ENCODE data around the gene TUBA8. TPM values are rescaled to one million over a fixed set of nuclear protein-coding genes. Genes with fewer than 3 reads are reported as not detected.

TUBA8 gene
- total and polyA plus RNA-seq, 9 donors, result 0.92 to 4.2 (median 1.9) TPM; not detected in 1

DNA sequence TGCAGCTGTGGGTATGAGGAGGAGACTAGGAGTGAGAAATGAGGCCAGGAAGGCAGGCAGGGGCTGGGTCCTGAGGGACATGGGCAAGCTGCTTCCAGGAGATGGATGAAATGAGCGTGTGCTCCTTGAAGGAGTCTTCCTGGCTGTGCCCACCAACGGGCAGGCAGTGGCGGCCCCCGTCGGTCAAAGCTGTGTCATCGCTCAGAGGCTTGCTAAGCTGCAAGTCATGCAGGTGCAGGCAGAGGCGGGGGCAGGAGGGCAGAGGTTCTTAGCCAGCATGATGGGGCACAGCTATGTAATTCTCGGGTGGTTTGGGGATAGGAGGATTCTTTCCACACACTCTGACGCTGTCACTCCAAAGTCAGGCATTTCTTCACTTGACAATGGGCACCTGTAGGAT, 45.4 kb upstream of the TUBA8 start:
- intact Hi-C loops (cut with DNase I), result no loop called here
- peak in 1 of 5 donors; percentile 29 for DNase-seq
- 73 to 78% (median 78%) methylated on average over 9 of the region's 9 CpGs for WGBS, 3 donors
- Histone ChIP-seq H3K27ac (no peak overlapping the region), H3K4me3 (no peak overlapping the region), H3K36me3 (no peaks in the 10 kb centered on the region), H3K9me3 (no peaks in the 10 kb centered on the region), H3K27me3 (no peaks in the 10 kb centered on the region), H3K4me1 (ENCODE audit: insufficient read depth) (peaks cover 3% of the 10 kb centered on the region)
- no peak for TF ChIP-seq POLR2A (IDR thresholded peaks at IDR 0.05)
- no peak for TF ChIP-seq EP300 (IDR thresholded peaks at IDR 0.05)
- TF ChIP-seq, protein P1, sequence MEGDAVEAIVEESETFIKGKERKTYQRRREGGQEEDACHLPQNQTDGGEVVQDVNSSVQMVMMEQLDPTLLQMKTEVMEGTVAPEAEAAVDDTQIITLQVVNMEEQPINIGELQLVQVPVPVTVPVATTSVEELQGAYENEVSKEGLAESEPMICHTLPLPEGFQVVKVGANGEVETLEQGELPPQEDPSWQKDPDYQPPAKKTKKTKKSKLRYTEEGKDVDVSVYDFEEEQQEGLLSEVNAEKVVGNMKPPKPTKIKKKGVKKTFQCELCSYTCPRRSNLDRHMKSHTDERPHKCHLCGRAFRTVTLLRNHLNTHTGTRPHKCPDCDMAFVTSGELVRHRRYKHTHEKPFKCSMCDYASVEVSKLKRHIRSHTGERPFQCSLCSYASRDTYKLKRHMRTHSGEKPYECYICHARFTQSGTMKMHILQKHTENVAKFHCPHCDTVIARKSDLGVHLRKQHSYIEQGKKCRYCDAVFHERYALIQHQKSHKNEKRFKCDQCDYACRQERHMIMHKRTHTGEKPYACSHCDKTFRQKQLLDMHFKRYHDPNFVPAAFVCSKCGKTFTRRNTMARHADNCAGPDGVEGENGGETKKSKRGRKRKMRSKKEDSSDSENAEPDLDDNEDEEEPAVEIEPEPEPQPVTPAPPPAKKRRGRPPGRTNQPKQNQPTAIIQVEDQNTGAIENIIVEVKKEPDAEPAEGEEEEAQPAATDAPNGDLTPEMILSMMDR (IDR thresholded peaks at IDR 0.05), result no peak

DNA sequence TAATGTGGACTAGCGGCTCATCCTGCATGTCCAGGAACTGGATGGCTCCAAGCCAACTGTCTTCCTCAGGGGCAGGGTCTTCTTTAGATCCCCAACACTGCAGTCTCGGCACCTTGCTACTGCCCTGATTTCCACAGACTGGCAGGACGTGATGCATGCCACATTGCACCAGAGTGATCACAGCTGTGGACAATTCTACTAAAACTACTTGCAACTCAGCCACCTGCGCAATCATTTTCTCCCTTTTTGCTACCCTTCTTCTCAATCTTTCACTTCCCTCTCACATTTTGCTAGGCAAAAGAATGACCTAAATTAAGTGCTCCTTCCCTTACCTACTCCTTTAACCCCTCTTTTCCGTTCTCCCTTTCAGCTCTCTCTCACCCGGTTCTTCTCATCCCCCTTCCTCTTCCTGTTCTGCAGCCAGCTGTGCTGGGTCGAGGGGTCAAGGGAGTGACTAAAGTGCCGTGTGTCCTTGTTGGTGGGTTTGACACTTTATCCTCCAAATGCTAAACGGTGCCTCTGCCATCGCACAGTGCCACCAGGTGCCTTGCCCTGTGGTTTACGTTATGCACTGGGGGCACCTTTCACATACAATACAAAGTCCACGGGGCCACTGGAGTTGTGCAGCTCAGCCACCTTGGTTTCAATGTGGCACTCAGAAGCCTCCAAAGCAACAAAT, 44.3 kb upstream of the TUBA8 start:
- WGBS, 3 donors, result 45 to 54% (median 51%) methylated on average over 12 of the region's 12 CpGs
- Histone ChIP-seq H3K4me1 (ENCODE audit: insufficient read depth) (peaks cover 2% of the 10 kb centered on the region), H3K27ac (no peak overlapping the region), H3K4me3 (no peak overlapping the region), H3K36me3 (no peaks in the 10 kb centered on the region), H3K9me3 (no peaks in the 10 kb centered on the region), H3K27me3 (no peaks in the 10 kb centered on the region)
- intact Hi-C loops (cut with DNase I), result no loop called here
- DNase-seq, result peak in 1 of 5 donors; percentile 34
- TF ChIP-seq EP300 (IDR thresholded peaks at IDR 0.05) (no peak), POLR2A (IDR thresholded peaks at IDR 0.05) (no peak)
- TF ChIP-seq, protein P1 (IDR thresholded peaks at IDR 0.05), result no peak

DNA sequence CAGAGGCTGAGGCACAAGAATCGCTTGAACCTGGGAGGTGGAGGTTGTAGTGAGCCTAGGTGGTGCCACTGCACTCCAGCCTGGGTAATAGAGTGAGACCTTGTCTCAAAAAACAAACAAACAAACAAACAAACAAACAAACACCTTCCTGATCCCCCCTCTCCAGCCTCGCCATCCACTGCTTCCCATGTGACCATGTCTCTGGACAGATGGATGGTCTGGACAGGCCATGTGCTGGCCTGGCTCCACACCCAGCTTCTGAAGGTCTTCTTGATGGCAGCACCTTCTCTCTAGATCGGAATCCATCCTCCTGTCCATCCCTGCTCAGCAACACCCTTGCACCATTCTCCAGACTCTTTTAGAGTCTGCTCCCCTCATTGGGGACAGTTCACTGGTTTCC, 43.5 kb upstream of the TUBA8 start:
- no peaks in the 10 kb centered on the region for H3K9me3 ChIP-seq
- DNase-seq, result peak in 1 of 5 donors; percentile 26
- H3K27ac ChIP-seq, result no peak overlapping the region
- no peaks in the 10 kb centered on the region for H3K27me3 ChIP-seq
- peaks cover 2% of the 10 kb centered on the region for H3K4me1 ChIP-seq (ENCODE audit: insufficient read depth)
- TF ChIP-seq POLR2A (IDR thresholded peaks at IDR 0.05), result no peak
- TF ChIP-seq EP300 (IDR thresholded peaks at IDR 0.05), result no peak
- TF ChIP-seq, protein P1 (IDR thresholded peaks at IDR 0.05), result no peak
- H3K36me3 ChIP-seq, result no peaks in the 10 kb centered on the region
- WGBS, 3 donors, result 93 to 96% (median 95%) methylated on average over 3 of the region's 3 CpGs
- intact Hi-C loops (cut with DNase I), result no loop called here
- no peak overlapping the region for H3K4me3 ChIP-seq

DNA sequence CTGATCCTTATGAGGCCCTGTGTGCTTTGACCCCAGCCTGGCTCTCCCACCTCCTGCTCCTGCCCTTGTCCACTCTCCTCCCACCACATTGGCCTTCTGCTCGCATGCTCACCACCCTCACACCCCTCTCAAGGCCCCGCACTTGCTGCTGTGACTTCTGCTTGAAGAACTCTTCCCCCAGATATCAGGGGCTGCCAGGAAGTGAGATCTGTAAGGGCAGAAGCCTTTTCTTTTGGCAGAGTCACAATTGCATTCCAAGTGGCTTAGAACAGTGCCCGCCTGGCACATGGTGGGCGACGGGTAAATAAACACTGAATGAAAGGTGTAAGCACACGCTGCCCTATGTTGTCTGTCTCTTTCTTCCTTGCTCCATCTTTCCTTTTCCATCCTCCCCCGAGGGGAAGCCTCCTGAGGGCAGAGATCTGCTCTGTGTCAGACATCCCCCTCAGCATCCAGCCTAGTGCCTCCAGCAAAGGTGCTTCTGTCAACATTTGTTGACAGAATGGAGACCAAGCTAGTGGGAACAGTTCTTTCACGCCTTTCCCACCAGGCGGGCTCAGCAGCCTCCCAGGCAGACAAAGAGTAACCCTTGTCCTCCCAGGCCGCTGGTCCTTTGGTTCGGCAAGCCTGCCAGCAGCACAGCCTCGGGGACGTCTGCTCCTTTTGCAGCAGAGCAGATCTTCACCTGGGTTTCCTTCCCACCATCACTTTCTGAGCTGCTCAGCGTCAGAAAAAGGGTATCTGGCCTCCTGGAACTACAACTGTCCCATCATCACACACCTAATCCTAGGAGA, 42.9 kb upstream of the TUBA8 start:
- peaks cover 2% of the 10 kb centered on the region for H3K4me1 ChIP-seq (ENCODE audit: insufficient read depth)
- TF ChIP-seq POLR2A (IDR thresholded peaks at IDR 0.05) (no peak), EP300 (IDR thresholded peaks at IDR 0.05) (no peak)
- TF ChIP-seq, protein P1 (IDR thresholded peaks at IDR 0.05), result no peak
- H3K36me3 ChIP-seq, result no peaks in the 10 kb centered on the region
- H3K4me3 ChIP-seq, result no peak overlapping the region
- intact Hi-C loops (cut with DNase I), result no loop called here
- H3K27me3 ChIP-seq, result no peaks in the 10 kb centered on the region
- peak in 1 of 5 donors; percentile 50 for DNase-seq
- H3K9me3 ChIP-seq, result no peaks in the 10 kb centered on the region
- 51 to 56% (median 53%) methylated on average over 14 of the region's 14 CpGs for WGBS, 3 donors
- peak overlapping the region in 1 of 2 donors; percentile 18 for H3K27ac ChIP-seq

Data from ovary (tissue), 9 donors.